SK-N-SH treated with all-trans-retinoic acid at 6 μM for 48 hours (cell line): ENCODE results near the gene SRGAP1.

Source experiments
- ATAC-seq: fragments of 200-7000 bp; cut with Tn5 transposase; 3 replicates; pipeline ENCODE4 v1.9.1; 2020; ENCODE audit warnings: mild to moderate bottlenecking, moderate library complexity
- ARNTL ChIP-seq: fragments of 450-650 bp; formaldehyde crosslinking; IDR thresholded peaks from 2 replicates; pipeline ENCODE4 v1.5.0; 2020; ENCODE audit warnings: low read depth, mild to moderate bottlenecking, moderate library complexity, borderline replicate concordance
- CREB5 ChIP-seq: fragments of 250-450 bp; sonication (Bioruptor Pico); IDR thresholded peaks from 2 replicates; pipeline ENCODE4 v1.5.1; 2020; ENCODE audit warnings: low read depth, mild to moderate bottlenecking, moderate library complexity
- CSDC2 ChIP-seq: fragments of 250-450 bp; sonication (Bioruptor Pico); IDR thresholded peaks from 2 replicates; pipeline ENCODE4 v1.5.0; 2020; ENCODE audit warnings: mild to moderate bottlenecking, moderate library complexity
- CSRNP3 ChIP-seq: fragments of 250-450 bp; sonication (Bioruptor Pico); IDR thresholded peaks from 2 replicates; pipeline ENCODE4 v1.5.1; 2021; ENCODE audit warnings: mild to moderate bottlenecking, moderate library complexity
- GLIS3 ChIP-seq: fragments of 250-450 bp; sonication (Bioruptor Pico); IDR thresholded peaks from 2 replicates; pipeline ENCODE4 v1.5.0; 2020; ENCODE audit warnings: mild to moderate bottlenecking, moderate library complexity
- ISL1 ChIP-seq: fragments of 250-450 bp; sonication (Bioruptor Pico); IDR thresholded peaks from 2 replicates; pipeline ENCODE4 v2.1.2; 2022; ENCODE audit warnings: mild to moderate bottlenecking, moderate library complexity
- OSR1 ChIP-seq: fragments of 250-450 bp; sonication (Bioruptor Pico); IDR thresholded peaks from 2 replicates; pipeline ENCODE4 v1.8.0; 2022; ENCODE audit warnings: moderate library complexity, mild to moderate bottlenecking, inconsistent platforms
- PATZ1 ChIP-seq: fragments of 250-450 bp; sonication (Bioruptor Pico); IDR thresholded peaks from 2 replicates; pipeline ENCODE4 v1.8.0; 2020; ENCODE audit warnings: mild to moderate bottlenecking, moderate library complexity, borderline replicate concordance
- PPARA ChIP-seq: fragments of 250-450 bp; sonication (Bioruptor Pico); IDR thresholded peaks from 2 replicates; pipeline ENCODE4 v1.5.0; 2020; ENCODE audit warnings: mild to moderate bottlenecking, borderline replicate concordance
- RARB ChIP-seq: fragments of 250-450 bp; sonication (Bioruptor Pico); IDR thresholded peaks from 2 replicates; pipeline ENCODE4 v1.8.0; 2021; ENCODE audit warnings: mild to moderate bottlenecking, moderate library complexity
- SNAI2 ChIP-seq: fragments of 250-450 bp; sonication (Bioruptor Pico); IDR thresholded peaks from 2 replicates; pipeline ENCODE4 v1.5.0; 2020; ENCODE audit warnings: mild to moderate bottlenecking, moderate library complexity
- TCF4 ChIP-seq: fragments of 250-450 bp; sonication (Bioruptor Pico); IDR thresholded peaks from 2 replicates; pipeline ENCODE4 v1.8.0; 2021; ENCODE audit warnings: mild to moderate bottlenecking, moderate library complexity, borderline replicate concordance
- TOX ChIP-seq: fragments of 250-450 bp; sonication (Bioruptor Pico); IDR thresholded peaks from 2 replicates; pipeline ENCODE4 v1.8.0; 2021; ENCODE audit warnings: mild to moderate bottlenecking, moderate library complexity, borderline replicate concordance
- ZC3H10 ChIP-seq: fragments of 250-450 bp; sonication (Bioruptor Pico); IDR thresholded peaks from 2 replicates; pipeline ENCODE4 v1.5.1; 2021; ENCODE audit warnings: mild to moderate bottlenecking, moderate library complexity
- ZFP3 ChIP-seq: fragments of 250-450 bp; sonication (Bioruptor Pico); IDR thresholded peaks from 2 replicates; pipeline ENCODE4 v1.5.0; 2020; ENCODE audit warnings: mild to moderate bottlenecking, moderate library complexity
- ZFP30 ChIP-seq: fragments of 450-650 bp; formaldehyde crosslinking; IDR thresholded peaks from 2 replicates; pipeline ENCODE4 v1.5.0; 2022; ENCODE audit warnings: mild to moderate bottlenecking, moderate library complexity
- ZNF565 ChIP-seq: fragments of 450-650 bp; formaldehyde crosslinking; conservative IDR thresholded peaks from 2 replicates; pipeline ENCODE4 v1.5.0; 2020; ENCODE audit warnings: low read depth, mild to moderate bottlenecking, moderate library complexity
- ZNF8 ChIP-seq: fragments of 450-650 bp; formaldehyde crosslinking; IDR thresholded peaks from 2 replicates; pipeline ENCODE4 v1.5.0; 2020; ENCODE audit warnings: mild to moderate bottlenecking, moderate library complexity
- TF ChIP-seq, protein P1 (sequence below): fragments of 250-450 bp; sonication (Bioruptor Pico); IDR thresholded peaks from 2 replicates; pipeline ENCODE4 v1.8.0; 2021; ENCODE audit warnings: low read depth, mild to moderate bottlenecking, moderate library complexity, borderline replicate concordance
- TF ChIP-seq, protein P2 (sequence below): fragments of 250-450 bp; sonication (Bioruptor Pico); IDR thresholded peaks from 2 replicates; pipeline ENCODE4 v1.5.0; 2020; ENCODE audit warnings: mild to moderate bottlenecking, moderate library complexity

SRGAP1 gene

DNA sequence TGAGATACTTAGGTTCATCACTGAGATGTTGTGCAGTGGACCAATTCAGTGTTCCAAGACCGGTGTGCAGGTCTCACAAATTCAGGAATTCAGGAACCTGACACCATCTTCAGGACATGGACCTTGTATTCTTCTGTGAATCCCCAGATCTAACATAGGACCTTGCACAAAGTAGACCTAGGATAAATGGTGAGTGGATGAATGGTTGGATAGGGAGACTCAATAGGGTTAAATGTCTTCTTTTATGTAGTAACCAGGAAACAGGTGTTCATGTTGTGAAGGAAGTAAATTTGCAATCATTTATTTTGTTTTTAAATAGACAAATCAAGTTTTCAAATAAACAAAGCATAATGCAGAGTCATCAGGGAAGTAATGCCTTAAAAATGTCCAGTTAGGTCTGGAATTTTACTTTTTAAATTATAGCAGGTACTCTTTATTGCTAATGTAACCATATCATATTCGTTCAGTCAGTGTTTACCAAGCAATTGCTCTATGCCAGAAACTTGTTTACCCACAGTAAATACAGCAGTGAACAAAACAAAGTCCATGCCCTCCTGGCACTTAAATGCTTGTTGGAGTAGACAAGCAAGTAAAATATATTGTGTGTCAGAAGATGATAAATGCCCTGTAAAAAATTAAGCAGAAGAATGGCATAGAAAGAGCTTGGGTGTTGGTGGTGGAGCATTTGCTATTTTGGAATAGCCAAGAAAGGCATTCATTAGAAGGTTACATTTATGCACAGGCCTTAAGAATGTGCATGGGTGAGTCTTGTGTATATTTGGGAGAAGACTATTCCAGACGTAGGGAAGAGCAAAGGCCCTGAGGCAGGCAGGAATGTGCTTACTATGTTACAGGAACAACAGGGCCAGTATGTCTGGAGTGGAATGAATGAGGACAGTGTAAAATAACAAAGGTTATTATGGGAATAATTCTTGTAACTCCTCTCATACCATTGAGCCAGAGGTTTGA is 38.5 kb upstream of the SRGAP1 start:
- TF ChIP-seq RARB (no peak), PPARA (CRISPR knock-in tag) (no peak), TCF4 (CRISPR knock-in tag) (no peak), ZFP30 (no peak), OSR1 (CRISPR knock-in tag) (no peak), SNAI2 (no peak), PATZ1 (CRISPR knock-in tag) (no peak), ZNF8 (CRISPR knock-in tag) (no peak)
- TF ChIP-seq, protein P1, sequence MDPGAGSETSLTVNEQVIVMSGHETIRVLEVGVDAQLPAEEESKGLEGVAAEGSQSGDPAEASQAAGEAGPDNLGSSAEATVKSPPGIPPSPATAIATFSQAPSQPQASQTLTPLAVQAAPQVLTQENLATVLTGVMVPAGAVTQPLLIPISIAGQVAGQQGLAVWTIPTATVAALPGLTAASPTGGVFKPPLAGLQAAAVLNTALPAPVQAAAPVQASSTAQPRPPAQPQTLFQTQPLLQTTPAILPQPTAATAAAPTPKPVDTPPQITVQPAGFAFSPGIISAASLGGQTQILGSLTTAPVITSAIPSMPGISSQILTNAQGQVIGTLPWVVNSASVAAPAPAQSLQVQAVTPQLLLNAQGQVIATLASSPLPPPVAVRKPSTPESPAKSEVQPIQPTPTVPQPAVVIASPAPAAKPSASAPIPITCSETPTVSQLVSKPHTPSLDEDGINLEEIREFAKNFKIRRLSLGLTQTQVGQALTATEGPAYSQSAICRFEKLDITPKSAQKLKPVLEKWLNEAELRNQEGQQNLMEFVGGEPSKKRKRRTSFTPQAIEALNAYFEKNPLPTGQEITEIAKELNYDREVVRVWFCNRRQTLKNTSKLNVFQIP (CRISPR knock-in tag): no peak
- ATAC-seq: no peak

DNA sequence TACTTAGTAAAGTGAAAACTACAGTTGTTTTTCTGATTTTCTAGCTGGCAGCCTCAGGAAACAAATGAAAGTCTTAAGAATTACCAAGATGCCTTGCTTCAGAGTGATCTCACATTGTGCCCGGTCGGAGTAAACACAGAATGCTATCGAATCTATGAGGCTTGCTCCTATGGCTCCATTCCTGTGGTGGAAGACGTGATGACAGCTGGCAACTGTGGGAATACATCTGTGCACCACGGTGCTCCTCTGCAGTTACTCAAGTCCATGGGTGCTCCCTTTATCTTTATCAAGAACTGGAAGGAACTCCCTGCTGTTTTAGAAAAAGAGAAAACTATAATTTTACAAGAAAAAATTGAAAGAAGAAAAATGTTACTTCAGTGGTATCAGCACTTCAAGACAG is 35.9 kb upstream of the SRGAP1 start:
- no peak for ATAC-seq
- no peak for TF ChIP-seq ISL1
- TF ChIP-seq ZC3H10 (CRISPR knock-in tag): no peak
- no peak for TF ChIP-seq CREB5
- TF ChIP-seq PPARA (CRISPR knock-in tag): no peak
- TF ChIP-seq TOX (CRISPR knock-in tag): no peak
- no peak for TF ChIP-seq ZFP3 (CRISPR knock-in tag)
- no peak for TF ChIP-seq OSR1 (CRISPR knock-in tag)

DNA sequence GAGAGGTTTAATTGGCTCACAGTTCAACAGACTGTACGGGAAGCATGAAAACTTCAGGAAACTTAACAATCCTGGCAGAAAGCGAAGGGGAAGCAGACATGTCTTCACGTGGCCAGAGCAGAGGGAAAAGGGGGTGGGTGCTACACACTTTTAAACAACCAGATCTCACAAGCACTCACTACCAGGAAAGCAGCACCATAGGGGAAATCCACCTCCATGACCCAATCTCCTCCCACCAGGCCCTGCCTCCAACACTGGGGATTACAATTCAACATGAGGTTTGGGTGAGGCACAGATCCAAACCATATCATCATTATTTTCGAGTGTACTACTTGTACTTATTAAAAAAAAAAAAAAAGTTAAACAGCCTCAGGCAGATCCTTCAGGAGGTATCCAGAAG is 34.9 kb upstream of the SRGAP1 start:
- ATAC-seq: no peak
- TF ChIP-seq, protein P2, sequence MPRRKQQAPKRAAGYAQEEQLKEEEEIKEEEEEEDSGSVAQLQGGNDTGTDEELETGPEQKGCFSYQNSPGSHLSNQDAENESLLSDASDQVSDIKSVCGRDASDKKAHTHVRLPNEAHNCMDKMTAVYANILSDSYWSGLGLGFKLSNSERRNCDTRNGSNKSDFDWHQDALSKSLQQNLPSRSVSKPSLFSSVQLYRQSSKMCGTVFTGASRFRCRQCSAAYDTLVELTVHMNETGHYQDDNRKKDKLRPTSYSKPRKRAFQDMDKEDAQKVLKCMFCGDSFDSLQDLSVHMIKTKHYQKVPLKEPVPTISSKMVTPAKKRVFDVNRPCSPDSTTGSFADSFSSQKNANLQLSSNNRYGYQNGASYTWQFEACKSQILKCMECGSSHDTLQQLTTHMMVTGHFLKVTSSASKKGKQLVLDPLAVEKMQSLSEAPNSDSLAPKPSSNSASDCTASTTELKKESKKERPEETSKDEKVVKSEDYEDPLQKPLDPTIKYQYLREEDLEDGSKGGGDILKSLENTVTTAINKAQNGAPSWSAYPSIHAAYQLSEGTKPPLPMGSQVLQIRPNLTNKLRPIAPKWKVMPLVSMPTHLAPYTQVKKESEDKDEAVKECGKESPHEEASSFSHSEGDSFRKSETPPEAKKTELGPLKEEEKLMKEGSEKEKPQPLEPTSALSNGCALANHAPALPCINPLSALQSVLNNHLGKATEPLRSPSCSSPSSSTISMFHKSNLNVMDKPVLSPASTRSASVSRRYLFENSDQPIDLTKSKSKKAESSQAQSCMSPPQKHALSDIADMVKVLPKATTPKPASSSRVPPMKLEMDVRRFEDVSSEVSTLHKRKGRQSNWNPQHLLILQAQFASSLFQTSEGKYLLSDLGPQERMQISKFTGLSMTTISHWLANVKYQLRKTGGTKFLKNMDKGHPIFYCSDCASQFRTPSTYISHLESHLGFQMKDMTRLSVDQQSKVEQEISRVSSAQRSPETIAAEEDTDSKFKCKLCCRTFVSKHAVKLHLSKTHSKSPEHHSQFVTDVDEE (CRISPR knock-in tag): no peak

DNA sequence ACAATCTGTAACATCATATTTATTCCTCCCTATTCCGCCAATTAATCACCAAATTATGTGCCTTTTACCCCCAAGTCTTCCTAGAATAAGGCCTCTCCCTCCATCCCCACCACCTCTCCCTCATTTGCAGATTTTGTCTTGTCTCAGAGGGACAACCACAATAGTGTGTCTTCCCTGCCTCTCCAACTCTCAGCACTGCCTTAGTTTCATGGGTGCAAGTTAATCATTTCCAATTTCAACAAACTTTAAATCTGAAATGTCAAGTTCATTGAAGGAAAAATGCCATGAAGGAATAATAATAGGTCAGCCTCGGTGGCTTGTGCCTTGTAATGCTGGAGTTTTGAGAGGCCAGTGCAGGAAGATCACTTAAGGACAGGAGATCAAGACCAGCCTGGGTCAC is 33.2 kb upstream of the SRGAP1 start:
- ATAC-seq: no peak
- TF ChIP-seq SNAI2 (no peak), CREB5 (no peak), TCF4 (CRISPR knock-in tag) (no peak), RARB (no peak), OSR1 (CRISPR knock-in tag) (no peak), ARNTL (CRISPR knock-in tag) (no peak), ZNF8 (CRISPR knock-in tag) (no peak), GLIS3 (no peak), CSRNP3 (no peak), ZNF565 (no peak), ZFP3 (CRISPR knock-in tag) (no peak), CSDC2 (no peak), PPARA (CRISPR knock-in tag) (no peak), ZFP30 (no peak)
- TF ChIP-seq, protein P2 (CRISPR knock-in tag): no peak
